AG09319 (cell line): Measurements from ENCODE around the gene PCED1B.

ENCODE experiments used
- DNase-seq: peaks from one replicate; pipeline ENCODE4 v3.0.0-alpha.2; 2010; ENCODE audit warnings: low read depth; ENCODE audit errors: extremely low read depth
- TF ChIP-seq, protein P1 (sequence below): IDR thresholded peaks from 2 replicates; pipeline ENCODE4 v1.5.1; 2011; ENCODE audit warnings: low read depth, mild to moderate bottlenecking, inconsistent platforms, low read length, moderate library complexity

PCED1B gene

DNA sequence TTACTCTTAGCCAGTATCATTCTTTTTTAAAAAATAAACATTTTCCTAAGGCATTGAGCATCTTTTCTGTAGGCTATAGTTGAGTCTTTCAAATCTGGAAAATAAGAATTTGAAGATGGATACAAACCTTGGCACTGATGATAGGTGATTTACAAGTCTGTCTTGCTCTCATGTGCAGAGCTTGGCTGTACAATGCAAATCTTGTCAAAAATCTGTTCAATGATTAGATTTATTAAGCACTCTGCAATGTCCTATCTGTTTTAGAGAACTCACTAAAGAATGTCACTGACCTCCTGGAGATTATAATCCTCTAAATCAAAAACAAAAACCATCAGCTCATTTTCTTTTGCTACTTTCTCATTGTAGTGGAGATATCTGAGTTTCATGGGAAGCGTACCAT is 43.2 kb downstream of the PCED1B start:
- no peak for DNase-seq
- TF ChIP-seq, protein P1, sequence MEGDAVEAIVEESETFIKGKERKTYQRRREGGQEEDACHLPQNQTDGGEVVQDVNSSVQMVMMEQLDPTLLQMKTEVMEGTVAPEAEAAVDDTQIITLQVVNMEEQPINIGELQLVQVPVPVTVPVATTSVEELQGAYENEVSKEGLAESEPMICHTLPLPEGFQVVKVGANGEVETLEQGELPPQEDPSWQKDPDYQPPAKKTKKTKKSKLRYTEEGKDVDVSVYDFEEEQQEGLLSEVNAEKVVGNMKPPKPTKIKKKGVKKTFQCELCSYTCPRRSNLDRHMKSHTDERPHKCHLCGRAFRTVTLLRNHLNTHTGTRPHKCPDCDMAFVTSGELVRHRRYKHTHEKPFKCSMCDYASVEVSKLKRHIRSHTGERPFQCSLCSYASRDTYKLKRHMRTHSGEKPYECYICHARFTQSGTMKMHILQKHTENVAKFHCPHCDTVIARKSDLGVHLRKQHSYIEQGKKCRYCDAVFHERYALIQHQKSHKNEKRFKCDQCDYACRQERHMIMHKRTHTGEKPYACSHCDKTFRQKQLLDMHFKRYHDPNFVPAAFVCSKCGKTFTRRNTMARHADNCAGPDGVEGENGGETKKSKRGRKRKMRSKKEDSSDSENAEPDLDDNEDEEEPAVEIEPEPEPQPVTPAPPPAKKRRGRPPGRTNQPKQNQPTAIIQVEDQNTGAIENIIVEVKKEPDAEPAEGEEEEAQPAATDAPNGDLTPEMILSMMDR = no peak

DNA sequence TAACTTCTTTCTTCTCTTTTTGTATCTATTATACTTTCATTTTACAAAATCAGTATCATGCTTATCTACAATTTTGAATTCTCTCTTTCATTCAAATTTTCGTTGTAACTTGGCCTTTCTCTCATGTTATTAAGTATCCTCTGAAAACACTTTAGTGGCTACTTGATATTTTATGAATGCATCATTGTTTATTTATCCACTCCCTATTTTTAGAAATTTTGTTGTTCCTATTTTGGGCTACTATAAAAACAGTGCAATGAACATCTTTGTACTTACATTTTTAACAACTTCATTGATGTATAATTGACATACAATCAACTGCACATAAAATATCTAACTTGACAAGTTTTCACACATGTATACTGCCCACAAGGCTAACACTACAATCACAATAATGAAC is 44.3 kb downstream of the PCED1B start:
- DNase-seq = no peak
- TF ChIP-seq, protein P1 = no peak

DNA sequence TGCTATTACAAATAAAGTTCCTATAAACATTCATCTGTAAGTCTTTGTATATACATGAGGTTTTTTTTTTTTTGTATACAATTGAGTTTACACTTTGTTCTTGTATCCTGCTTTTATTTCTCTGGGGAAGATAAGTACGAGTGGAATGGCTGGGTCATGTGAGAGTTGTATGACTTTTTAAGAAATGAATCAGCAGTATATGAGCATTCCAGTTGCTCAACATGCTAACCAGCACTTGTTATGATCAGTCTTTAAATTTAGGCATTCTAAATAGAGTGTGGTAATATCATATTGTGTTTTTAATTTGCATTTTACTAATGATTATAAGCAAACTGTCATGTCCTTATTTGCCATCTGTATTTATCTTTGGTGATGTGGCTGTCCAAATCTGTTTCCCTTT is 45.0 kb downstream of the PCED1B start:
- no peak for DNase-seq
- TF ChIP-seq, protein P1 = no peak

DNA sequence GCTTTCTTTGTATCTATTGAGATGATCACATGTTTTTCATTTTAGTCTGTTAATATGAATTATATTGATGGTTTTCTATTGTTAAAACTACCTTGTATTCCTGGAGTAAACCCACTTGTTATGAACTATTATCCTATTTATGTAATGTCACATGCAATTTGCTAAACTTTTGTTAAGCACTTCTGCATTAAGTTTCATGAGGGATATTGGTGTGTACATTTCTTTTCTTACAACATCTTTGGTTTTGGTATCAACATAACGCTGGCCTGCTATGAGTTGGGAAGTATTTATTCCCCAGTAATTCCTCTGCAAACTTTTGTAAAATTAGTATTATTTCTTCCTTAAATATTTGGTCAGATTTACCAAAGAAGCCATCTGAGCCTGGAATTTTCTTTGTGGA is 46.8 kb downstream of the PCED1B start:
- no peak for DNase-seq
- TF ChIP-seq, protein P1 = no peak

DNA sequence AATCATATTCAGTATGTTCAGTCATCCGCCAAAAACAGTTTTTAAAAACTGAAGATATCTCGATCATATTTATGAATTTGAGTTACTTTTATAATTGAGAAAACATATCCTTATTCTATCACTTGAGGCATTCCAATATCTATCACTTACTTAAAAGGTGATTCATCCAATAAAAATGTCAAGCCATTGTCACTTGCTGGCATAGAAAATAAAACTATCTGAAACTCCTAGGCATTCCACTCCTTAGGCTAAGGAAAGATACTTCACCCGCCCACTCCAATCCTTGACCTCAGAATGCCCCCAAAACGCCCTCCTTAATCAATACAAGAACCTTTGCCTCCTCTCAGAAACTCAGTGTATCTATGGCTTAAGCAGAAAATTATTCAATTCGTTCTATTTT is 51.6 kb downstream of the PCED1B start:
- DNase-seq = no peak
- TF ChIP-seq, protein P1 = no peak

DNA sequence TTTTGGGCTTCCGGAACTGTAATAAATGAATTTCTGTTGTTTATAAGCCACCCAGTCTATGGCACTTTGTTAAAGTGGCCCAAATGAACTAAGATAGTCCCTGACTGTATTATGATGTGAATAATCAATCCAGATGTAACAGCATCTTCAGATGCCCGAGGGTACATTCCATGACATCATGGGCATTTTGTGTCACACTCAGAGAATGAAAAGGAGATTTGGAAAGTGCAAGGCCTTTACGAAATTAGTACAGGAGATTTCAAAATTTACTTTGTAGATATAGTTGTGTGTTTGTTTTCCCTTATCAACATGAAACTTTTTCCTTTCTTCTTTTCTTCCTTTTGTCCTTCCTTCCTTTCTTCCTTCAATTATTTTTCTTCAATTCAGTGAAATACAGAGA is 54.6 kb downstream of the PCED1B start:
- TF ChIP-seq, protein P1 = no peak
- DNase-seq = no peak

DNA sequence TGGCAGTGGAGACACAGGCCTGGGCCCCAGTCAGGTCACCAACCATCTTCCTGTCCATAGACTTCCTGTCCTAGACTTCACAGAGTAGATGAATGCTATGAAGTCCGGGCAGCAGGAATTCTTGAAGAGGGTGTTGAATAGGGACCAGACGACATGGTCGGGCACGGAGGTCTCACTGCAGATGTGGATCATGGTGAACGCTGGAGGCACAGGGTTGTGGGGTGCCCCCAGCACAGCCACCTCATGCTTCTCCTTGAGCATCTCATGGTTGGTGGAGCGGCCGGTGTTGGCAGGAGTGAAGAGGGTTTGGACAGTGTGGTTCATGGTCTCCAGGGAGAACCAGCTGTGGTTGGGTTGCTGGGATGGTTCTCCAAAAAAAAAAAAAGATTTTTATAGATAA is 56.2 kb downstream of the PCED1B start:
- no peak for DNase-seq
- TF ChIP-seq, protein P1 = no peak
